Measurements from ENCODE around the gene DMRTA2. TPM values are rescaled to one million over a fixed set of nuclear protein-coding genes. Genes with fewer than 3 reads are reported as not detected.
A peak's percentile ranks its signal among the peaks of the same experiment; 100 is the strongest.

DMRTA2 gene
- total and polyA plus RNA-seq, 2 donors (not counting 3 experiments of a cell fraction or from before 2014, with no cell fraction given), result not detected

DNA sequence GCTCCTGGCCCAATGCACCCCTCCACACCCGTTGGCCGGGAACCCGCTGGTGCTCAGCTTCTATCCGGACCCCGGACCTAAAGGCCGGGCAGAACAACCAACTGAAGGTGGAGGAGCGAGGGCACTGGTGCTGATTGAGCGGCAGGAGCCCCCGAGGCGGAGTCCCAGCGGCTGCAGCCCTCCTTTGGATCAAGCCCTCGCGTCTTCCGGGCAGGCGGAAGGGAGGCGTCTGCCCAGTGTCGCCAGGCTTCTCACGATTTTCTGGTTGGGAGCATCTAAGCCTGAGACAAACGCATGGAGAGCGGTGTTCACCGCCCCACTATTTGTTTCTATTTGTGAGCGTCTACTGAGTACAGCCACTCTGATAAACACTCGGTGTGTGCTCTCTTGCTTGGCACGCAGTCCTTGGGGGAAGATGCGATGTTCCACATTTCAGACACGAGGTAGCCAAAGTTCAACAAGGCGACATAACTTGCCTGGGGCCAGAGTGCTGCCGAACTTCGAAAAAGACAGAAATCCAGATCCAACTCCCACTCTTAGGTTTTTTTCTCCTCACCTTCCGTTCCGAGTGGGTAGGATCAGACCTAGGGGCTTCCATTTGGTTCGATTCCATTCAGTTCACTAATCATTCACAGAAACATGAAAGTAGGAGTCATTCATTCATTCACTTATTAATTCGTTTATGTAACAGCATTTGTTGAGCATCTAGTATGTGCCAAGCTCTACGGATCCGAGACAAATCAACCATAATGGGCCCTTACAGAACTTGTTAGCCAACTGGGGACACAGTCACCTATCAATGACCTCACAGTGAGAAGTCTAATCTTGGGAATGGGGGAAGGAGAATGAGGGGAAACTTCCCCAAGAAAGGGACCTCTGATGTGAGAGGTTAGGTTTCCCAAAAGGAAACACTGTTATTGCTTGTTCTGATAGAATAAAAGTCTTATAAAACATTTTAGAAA, 4.9 kb upstream of the DMRTA2 start:
- DNase-seq (ENCODE audit: low read depth, low spot score), result no peak
- ChIA-PET POLR2A (no interaction called here), CTCF (interaction anchor here (1.0 to 1.9 kb wide), 3 partner anchors 104 to 277 kb away, joined by 3 to 7 read pairs (median 3); no protein-coding TSS in a partner anchor)
- H3K27ac ChIP-seq (ENCODE audit: insufficient read depth, low read depth, low read length), result no peak overlapping the region
- peak; percentile 98 for TF ChIP-seq EZH2 (IDR thresholded peaks at IDR 0.05; ENCODE audit: borderline replicate concordance, low read depth, low read length, severe bottlenecking)
- no peak for TF ChIP-seq JUN (IDR thresholded peaks at IDR 0.05; ENCODE audit: borderline replicate concordance, insufficient read depth, insufficient read length, low read depth)
- H3K4me2 ChIP-seq (ENCODE audit: insufficient read depth, low read length), result no peak overlapping the region
- H3K9ac ChIP-seq (replicated peaks; ENCODE audit: extremely low read depth, insufficient read depth, low read length), result no peak overlapping the region
- peaks cover 3% of the 10 kb centered on the region for H3K4me1 ChIP-seq (ENCODE audit: control insufficient read depth, extremely low read depth, insufficient read depth, low read length)
- H2AFZ ChIP-seq (ENCODE audit: low read depth, low read length), result no peak overlapping the region
- no peaks in the 10 kb centered on the region for H3K9me1 ChIP-seq (replicated peaks; ENCODE audit: control insufficient read depth, extremely low read depth, insufficient read depth, low read length)
- no peaks in the 10 kb centered on the region for H3K79me2 ChIP-seq (ENCODE audit: control insufficient read depth, insufficient read depth, low read length)
- no peaks in the 10 kb centered on the region for H3K9me3 ChIP-seq (replicated peaks; ENCODE audit: control insufficient read depth, insufficient read depth, low read length)
- no TSS peak for BruUV-seq (replicated peaks)
- H3K36me3 ChIP-seq (ENCODE audit: control insufficient read depth in 2 of 2, extremely low read depth in 1 of 2, insufficient read depth in 2 of 2, low read length in 2 of 2), result no peaks in the 10 kb centered on the region
- no peak overlapping the region for H3K4me3 ChIP-seq (replicated peaks in 1 of 3; ENCODE audit: insufficient read depth in 1 of 3, low read depth in 1 of 3, low read length in 3 of 3)
- no peak for FAIRE-seq
- H3K27me3 ChIP-seq (ENCODE audit: control insufficient read depth in 2 of 2, insufficient read depth in 2 of 2, low read length in 2 of 2), result peaks cover 87 to 99% of the 10 kb centered on the region in 2 experiments
- intact Hi-C loops (cut with micrococcal nuclease), result loop anchor here (5.0 kb wide), 1 partner anchor 549 kb away; no protein-coding TSS in a partner anchor
- dilution Hi-C loops (cut with MboI; ENCODE audit: extremely low pct_ligation_motif_present, low sequenced_read_pairs), result no loop called here
- H4K20me1 ChIP-seq (replicated peaks; ENCODE audit: control insufficient read depth, extremely low read depth, insufficient read depth, low read length), result no peaks in the 10 kb centered on the region

DNA sequence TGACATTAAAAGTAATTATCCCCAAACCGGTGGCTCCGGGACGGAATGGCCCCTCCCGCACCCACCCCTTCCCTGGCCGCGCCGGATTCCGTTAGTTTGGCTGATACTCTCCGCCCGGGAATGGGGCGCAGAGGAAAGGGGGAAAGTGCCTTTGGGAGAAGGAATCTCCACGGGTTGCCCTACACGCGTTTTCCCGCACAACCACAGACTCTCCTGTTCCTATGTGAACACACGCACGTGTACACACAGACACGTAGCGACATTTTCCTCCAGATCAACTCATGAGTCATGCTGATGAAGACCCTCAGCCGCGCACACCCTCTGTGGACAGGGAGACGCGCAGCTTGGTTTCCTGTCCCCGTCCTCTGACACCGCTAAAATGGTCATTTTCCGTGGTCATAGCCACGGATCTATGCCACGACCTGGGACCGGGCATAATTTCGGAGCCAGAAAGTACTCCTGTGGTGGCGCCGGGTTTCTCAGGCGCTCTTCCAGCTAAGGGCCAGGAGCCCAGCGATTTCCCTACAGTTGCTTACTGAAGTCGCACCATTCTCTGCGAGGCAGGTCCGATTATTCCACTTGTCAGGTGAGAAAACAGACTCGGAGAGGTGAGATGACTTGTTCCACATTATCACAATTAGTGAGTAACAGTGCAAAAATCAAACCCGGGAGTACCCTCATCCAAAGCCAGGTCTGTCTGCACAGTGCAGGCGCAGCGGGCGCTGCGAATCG, 4.0 kb upstream of the DMRTA2 start:
- no peak overlapping the region for H3K4me2 ChIP-seq (ENCODE audit: insufficient read depth, low read length)
- intact Hi-C loops (cut with micrococcal nuclease) (loop anchor here (5.0 kb wide), 1 partner anchor 550 kb away; no protein-coding TSS in a partner anchor), dilution Hi-C loops (cut with MboI; ENCODE audit: extremely low pct_ligation_motif_present, low sequenced_read_pairs) (no loop called here)
- ChIA-PET POLR2A (no interaction called here), CTCF (no interaction called here)
- H3K79me2 ChIP-seq (ENCODE audit: control insufficient read depth, insufficient read depth, low read length), result no peaks in the 10 kb centered on the region
- peaks cover 87 to 100% of the 10 kb centered on the region in 2 experiments for H3K27me3 ChIP-seq (ENCODE audit: control insufficient read depth in 2 of 2, insufficient read depth in 2 of 2, low read length in 2 of 2)
- no peak for DNase-seq (ENCODE audit: low read depth, low spot score)
- no peaks in the 10 kb centered on the region for H3K36me3 ChIP-seq (ENCODE audit: control insufficient read depth in 2 of 2, extremely low read depth in 1 of 2, insufficient read depth in 2 of 2, low read length in 2 of 2)
- no peaks in the 10 kb centered on the region for H3K9me1 ChIP-seq (replicated peaks; ENCODE audit: control insufficient read depth, extremely low read depth, insufficient read depth, low read length)
- H3K9me3 ChIP-seq (replicated peaks; ENCODE audit: control insufficient read depth, insufficient read depth, low read length), result no peaks in the 10 kb centered on the region
- peaks cover 3% of the 10 kb centered on the region for H3K4me1 ChIP-seq (ENCODE audit: control insufficient read depth, extremely low read depth, insufficient read depth, low read length)
- FAIRE-seq, result no peak
- no peak overlapping the region for H3K9ac ChIP-seq (replicated peaks; ENCODE audit: extremely low read depth, insufficient read depth, low read length)
- H2AFZ ChIP-seq (ENCODE audit: low read depth, low read length), result no peak overlapping the region
- H3K27ac ChIP-seq (ENCODE audit: insufficient read depth, low read depth, low read length), result no peak overlapping the region
- no peaks in the 10 kb centered on the region for H4K20me1 ChIP-seq (replicated peaks; ENCODE audit: control insufficient read depth, extremely low read depth, insufficient read depth, low read length)
- H3K4me3 ChIP-seq (replicated peaks in 1 of 3; ENCODE audit: insufficient read depth in 1 of 3, low read depth in 1 of 3, low read length in 3 of 3), result no peak overlapping the region
- no TSS peak for BruUV-seq (replicated peaks)
- no peak for TF ChIP-seq MYC (IDR thresholded peaks at IDR 0.05; ENCODE audit: low read depth, low read length)
- TF ChIP-seq EZH2 (IDR thresholded peaks at IDR 0.05; ENCODE audit: borderline replicate concordance, low read depth, low read length, severe bottlenecking), result peak; percentile 100
- TF ChIP-seq GATA2 (IDR thresholded peaks at IDR 0.05; ENCODE audit: insufficient read depth, insufficient read length, low read depth, low read length), result no peak

Measured in endothelial cell of umbilical vein (primary cell).